Putamen (tissue), 1 donor: ENCODE data around the gene DHX40.
"Not testable (repeated sequence)": the region's sequence is repeated elsewhere in the genome, so short reads cannot be mapped to it uniquely, and the experiment has no call there.

ENCODE experiments used
- DNase-seq: peaks from one replicate; pipeline ENCODE4 v3.0.0-alpha.2; 2016; ENCODE audit warnings: low spot score

The DHX40 gene

GRCh38 chr17:59558953-59559352 lies 6.5 kb upstream of the DHX40 start:
- DNase-seq = no peak

GRCh38 chr17:59561042-59561441 lies 4.4 kb upstream of the DHX40 start:
- DNase-seq = no peak

- peak; percentile 79 for DNase-seq
Observed at GRCh38 chr17:59565959-59566324, 532 bp downstream of the DHX40 start.

- not testable (repeated sequence) for DNase-seq
Observed at GRCh38 chr17:59569151-59569550, 3.7 kb downstream of the DHX40 start.

- DNase-seq = no peak
Observed at GRCh38 chr17:59572301-59572924, 7.0 kb downstream of the DHX40 start.

- not testable (repeated sequence) for DNase-seq
Observed at GRCh38 chr17:59584168-59584567, 18.8 kb downstream of the DHX40 start.

- DNase-seq = no peak
Observed at GRCh38 chr17:59600169-59600568, 34.8 kb downstream of the DHX40 start.

- no peak for DNase-seq
Observed at GRCh38 chr17:59601130-59601529, 35.7 kb downstream of the DHX40 start.

- no peak for DNase-seq
Observed at GRCh38 chr17:59607061-59607460, 41.7 kb downstream of the DHX40 start.

GRCh38 chr17:59607817-59608403 lies 42.5 kb downstream of the DHX40 start:
- DNase-seq = no peak

GRCh38 chr17:59611503-59611902 lies 46.1 kb downstream of the DHX40 start:
- no peak for DNase-seq

- no peak for DNase-seq
Observed at GRCh38 chr17:59616253-59616920, 51.0 kb downstream of the DHX40 start.

- DNase-seq = no peak
Observed at GRCh38 chr17:59617156-59617732, 51.8 kb downstream of the DHX40 start.

GRCh38 chr17:59619035-59619297 lies 53.6 kb downstream of the DHX40 start:
- no peak for DNase-seq

GRCh38 chr17:59619298-59620063 lies 54.1 kb downstream of the DHX40 start, which contains the start of gene CLTC:
CLTC (plus strand) TSS chr17:59619895; CDS start chr17:59620132, 237 bp downstream.
- DNase-seq = peak; percentile 95

- DNase-seq = no peak
Observed at GRCh38 chr17:59620064-59620359, 54.6 kb downstream of the DHX40 start.

GRCh38 chr17:59620518-59621259 lies 55.3 kb downstream of the DHX40 start:
- peak; percentile 45 for DNase-seq

GRCh38 chr17:59621771-59622170 lies 56.4 kb downstream of the DHX40 start:
- DNase-seq = no peak

- no peak for DNase-seq
Observed at GRCh38 chr17:59623151-59623550, 57.7 kb downstream of the DHX40 start.

- no peak for DNase-seq
Observed at GRCh38 chr17:59626756-59627155, 61.3 kb downstream of the DHX40 start.

GRCh38 chr17:59627274-59627673 lies 61.9 kb downstream of the DHX40 start:
- no peak for DNase-seq

GRCh38 chr17:59627770-59628171 lies 62.4 kb downstream of the DHX40 start:
- no peak for DNase-seq
